Measurements from ENCODE around the gene JAG1. TPM values are rescaled to one million over a fixed set of nuclear protein-coding genes. Genes with fewer than 3 reads are reported as not detected.

JAG1 gene
- total RNA-seq, 1 experiment from 2014 or later: 45.2 TPM

DNA sequence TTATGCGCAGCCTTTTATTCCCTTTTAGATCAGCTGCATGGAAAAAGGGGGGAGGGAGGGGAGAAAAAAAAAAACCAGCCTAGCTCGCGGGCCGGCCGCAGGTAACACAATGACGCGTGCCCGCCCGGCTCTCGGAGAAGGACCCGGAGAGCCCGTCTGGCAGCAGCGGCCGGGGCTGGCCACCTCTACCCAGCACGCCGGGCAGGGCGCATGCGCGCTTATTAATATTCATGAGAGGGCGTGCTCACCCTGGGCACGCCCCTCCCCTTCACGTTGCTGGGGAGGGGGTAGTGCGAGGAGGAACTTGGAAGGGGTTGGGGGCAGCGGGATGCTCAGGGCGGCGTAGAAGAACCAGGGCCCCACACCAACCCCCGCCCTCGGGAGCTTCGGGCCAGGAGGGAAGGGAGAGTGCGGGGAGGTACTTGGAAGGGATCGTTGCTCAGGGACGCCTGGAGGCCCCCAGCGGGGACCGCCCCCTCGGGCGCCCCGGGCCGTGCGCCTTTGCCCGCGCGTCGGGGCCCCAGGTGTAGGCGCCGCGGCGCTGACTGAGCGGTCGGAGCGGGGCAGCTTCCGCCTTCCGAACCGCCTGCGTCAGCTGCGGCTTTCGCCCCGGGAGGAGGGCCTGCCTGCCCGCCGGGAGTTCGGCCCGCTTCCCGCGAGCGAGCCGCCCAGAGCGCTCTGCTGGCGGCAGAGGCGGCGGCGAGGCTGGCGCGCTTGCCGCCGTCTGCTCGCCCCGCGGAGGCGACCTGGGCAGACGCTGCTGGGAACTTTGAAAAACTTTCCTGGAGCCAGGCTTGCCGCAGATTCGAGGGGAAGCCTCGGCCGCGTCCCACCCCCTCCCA lies at the start of gene JAG1 (continued):
- TF ChIP-seq, protein P1, sequence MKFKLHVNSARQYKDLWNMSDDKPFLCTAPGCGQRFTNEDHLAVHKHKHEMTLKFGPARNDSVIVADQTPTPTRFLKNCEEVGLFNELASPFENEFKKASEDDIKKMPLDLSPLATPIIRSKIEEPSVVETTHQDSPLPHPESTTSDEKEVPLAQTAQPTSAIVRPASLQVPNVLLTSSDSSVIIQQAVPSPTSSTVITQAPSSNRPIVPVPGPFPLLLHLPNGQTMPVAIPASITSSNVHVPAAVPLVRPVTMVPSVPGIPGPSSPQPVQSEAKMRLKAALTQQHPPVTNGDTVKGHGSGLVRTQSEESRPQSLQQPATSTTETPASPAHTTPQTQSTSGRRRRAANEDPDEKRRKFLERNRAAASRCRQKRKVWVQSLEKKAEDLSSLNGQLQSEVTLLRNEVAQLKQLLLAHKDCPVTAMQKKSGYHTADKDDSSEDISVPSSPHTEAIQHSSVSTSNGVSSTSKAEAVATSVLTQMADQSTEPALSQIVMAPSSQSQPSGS (CRISPR knock-in tag; IDR thresholded peaks at IDR 0.05; ENCODE audit: borderline replicate concordance, low read depth): no peak
- TF ChIP-seq TEAD1 (CRISPR knock-in tag; IDR thresholded peaks at IDR 0.05) (no peak), SOX15 (CRISPR knock-in tag; IDR thresholded peaks at IDR 0.05) (no peak), KAT7 (CRISPR knock-in tag; IDR thresholded peaks at IDR 0.05; ENCODE audit: borderline replicate concordance) (no peak), ZNF121 (CRISPR knock-in tag; IDR thresholded peaks at IDR 0.05) (no peak), ZNF232 (CRISPR knock-in tag; IDR thresholded peaks at IDR 0.05) (no peak), ZNF396 (CRISPR knock-in tag; IDR thresholded peaks at IDR 0.05; ENCODE audit: borderline replicate concordance) (no peak), OVOL2 (CRISPR knock-in tag; IDR thresholded peaks at IDR 0.05; ENCODE audit: borderline replicate concordance) (no peak), NFATC4 (CRISPR knock-in tag; IDR thresholded peaks at IDR 0.05) (no peak), GRHL2 (CRISPR knock-in tag; IDR thresholded peaks at IDR 0.05; ENCODE audit: insufficient replicate concordance, severe bottlenecking) (no peak), IRF2 (CRISPR knock-in tag; IDR thresholded peaks at IDR 0.05; ENCODE audit: borderline replicate concordance, low read depth) (no peak), FOXJ3 (CRISPR knock-in tag; IDR thresholded peaks at IDR 0.05; ENCODE audit: borderline replicate concordance) (no peak), NR3C1 (CRISPR knock-in tag; conservative IDR thresholded peaks at IDR 0.05; ENCODE audit: low read depth) (0 out of 2 replicates have a peak, but pooled peaks have one; percentile 16), SP1 (CRISPR knock-in tag; conservative IDR thresholded peaks at IDR 0.05) (peak; percentile 63; the same call in 1 of the 2 replicates), TP53 (CRISPR knock-in tag; IDR thresholded peaks at IDR 0.05) (no peak), ZNF671 (CRISPR knock-in tag; IDR thresholded peaks at IDR 0.05) (no peak), AFF4 (CRISPR knock-in tag; IDR thresholded peaks at IDR 0.05; ENCODE audit: borderline replicate concordance) (no peak), USF1 (CRISPR knock-in tag; IDR thresholded peaks at IDR 0.05) (no peak), ESRRA (CRISPR knock-in tag; IDR thresholded peaks at IDR 0.05; ENCODE audit: borderline replicate concordance) (no peak)
- TF ChIP-seq, protein P2, sequence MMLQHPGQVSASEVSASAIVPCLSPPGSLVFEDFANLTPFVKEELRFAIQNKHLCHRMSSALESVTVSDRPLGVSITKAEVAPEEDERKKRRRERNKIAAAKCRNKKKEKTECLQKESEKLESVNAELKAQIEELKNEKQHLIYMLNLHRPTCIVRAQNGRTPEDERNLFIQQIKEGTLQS (CRISPR knock-in tag; conservative IDR thresholded peaks at IDR 0.05): no peak
- TF ChIP-seq, protein P3, sequence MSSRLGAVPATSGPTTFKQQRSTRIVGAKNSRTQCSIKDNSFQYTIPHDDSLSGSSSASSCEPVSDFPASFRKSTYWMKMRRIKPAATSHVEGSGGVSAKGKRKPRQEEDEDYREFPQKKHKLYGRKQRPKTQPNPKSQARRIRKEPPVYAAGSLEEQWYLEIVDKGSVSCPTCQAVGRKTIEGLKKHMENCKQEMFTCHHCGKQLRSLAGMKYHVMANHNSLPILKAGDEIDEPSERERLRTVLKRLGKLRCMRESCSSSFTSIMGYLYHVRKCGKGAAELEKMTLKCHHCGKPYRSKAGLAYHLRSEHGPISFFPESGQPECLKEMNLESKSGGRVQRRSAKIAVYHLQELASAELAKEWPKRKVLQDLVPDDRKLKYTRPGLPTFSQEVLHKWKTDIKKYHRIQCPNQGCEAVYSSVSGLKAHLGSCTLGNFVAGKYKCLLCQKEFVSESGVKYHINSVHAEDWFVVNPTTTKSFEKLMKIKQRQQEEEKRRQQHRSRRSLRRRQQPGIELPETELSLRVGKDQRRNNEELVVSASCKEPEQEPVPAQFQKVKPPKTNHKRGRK (CRISPR knock-in tag; IDR thresholded peaks at IDR 0.05; ENCODE audit: borderline replicate concordance): 0 out of 2 replicates have a peak, but pooled peaks have one; percentile 11
